DOHH2 (cell line): ENCODE measurements around the gene XRCC6.

Experiments used
- H3F3A ChIP-seq: fragments of 200-600 bp; sonication (generic), shearing (Covaris generic); 2 replicates; pipeline ENCODE4 v1.6.0; 2016; ENCODE audit warnings: antibody characterized with exemption, mild to moderate bottlenecking; ENCODE audit not compliant: control insufficient read depth, insufficient read depth
- H3K27ac ChIP-seq: fragments of 200-600 bp; sonication (generic); 2 replicates; pipeline ENCODE4 v1.5.1; 2014; ENCODE audit warnings: low read depth, mild to moderate bottlenecking, low read length, moderate library complexity
- H3K27me3 ChIP-seq: fragments of 200-600 bp; sonication (generic); 2 replicates; pipeline ENCODE4 v1.6.1; 2014; ENCODE audit warnings: mild to moderate bottlenecking, low read length, mixed read lengths; ENCODE audit not compliant: control insufficient read depth
- H3K36me3 ChIP-seq: fragments of 200-600 bp; sonication (generic); 2 replicates; pipeline ENCODE4 v1.6.1; 2014; ENCODE audit warnings: mild to moderate bottlenecking, low read length, moderate library complexity, mixed read lengths; ENCODE audit not compliant: control insufficient read depth
- H3K4me1 ChIP-seq: fragments of 200-600 bp; sonication (generic); 2 replicates; pipeline ENCODE4 v1.6.1; 2014; ENCODE audit warnings: mild to moderate bottlenecking, low read length, mixed read lengths; ENCODE audit not compliant: control insufficient read depth
- H3K4me2 ChIP-seq: fragments of 200-600 bp; sonication (generic); 2 replicates; pipeline ENCODE4 v1.6.0; 2014; ENCODE audit warnings: mild to moderate bottlenecking, low read length, moderate library complexity
- H3K4me3 ChIP-seq: fragments of 200-600 bp; sonication (generic); 2 replicates; pipeline ENCODE4 v1.5.1; 2014; ENCODE audit warnings: mild to moderate bottlenecking, low read length, mixed read lengths
- H3K79me2 ChIP-seq: fragments of 200-600 bp; sonication (generic); 2 replicates; pipeline ENCODE4 v1.6.1; 2014; ENCODE audit warnings: mild to moderate bottlenecking, low read length, mixed read lengths; ENCODE audit not compliant: control insufficient read depth
- H3K9me2 ChIP-seq: fragments of 200-600 bp; sonication (generic); replicated peaks from 2 replicates; pipeline ENCODE4 v1.6.1; 2014; ENCODE audit warnings: mild to moderate bottlenecking, low read length, mixed read lengths; ENCODE audit not compliant: control insufficient read depth
- H3K9me3 ChIP-seq: fragments of 200-600 bp; sonication (generic); 2 replicates; pipeline ENCODE4 v1.6.1; 2014; ENCODE audit warnings: antibody characterized with exemption, low read length, mixed read lengths; ENCODE audit not compliant: control insufficient read depth, insufficient read depth
- H4K20me1 ChIP-seq: fragments of 200-600 bp; sonication (generic); 2 replicates; pipeline ENCODE4 v1.6.0; 2014; ENCODE audit warnings: low read depth, mild to moderate bottlenecking, antibody characterized with exemption, low read length, moderate library complexity; ENCODE audit not compliant: control insufficient read depth, insufficient read depth
- CTCF ChIP-seq: fragments of 200-600 bp; sonication (generic); IDR thresholded peaks from one replicate; pipeline ENCODE4 v1.5.1; 2014; ENCODE audit warnings: antibody characterized with exemption, mild to moderate bottlenecking, low read depth, low read length; ENCODE audit not compliant: poor library complexity, severe bottlenecking
- EZH2phosphoT487 ChIP-seq: fragments of 200-600 bp; sonication (generic); IDR thresholded peaks from 2 replicates; pipeline ENCODE4 v1.6.1; 2017; ENCODE audit warnings: borderline replicate concordance, mild to moderate bottlenecking, antibody characterized with exemption, low read length, moderate library complexity, mixed read lengths

Gene XRCC6

GRCh38 chr22:41642331-41643110, 21.4 kb downstream of the XRCC6 start:
- Histone ChIP-seq H4K20me1 (peaks cover 11% of the 10 kb centered on the region; the same call in 1 of the 2 replicates), H3K4me3 (no peak overlapping the region), H3K9me2 (no peaks in the 10 kb centered on the region), H3K27ac (no peak overlapping the region), H3K36me3 (peaks cover 89% of the 10 kb centered on the region), H3K4me1 (no peaks in the 10 kb centered on the region), H3F3A (no peaks in the 10 kb centered on the region), H3K9me3 (no peaks in the 10 kb centered on the region), H3K4me2 (no peak overlapping the region), H3K79me2 (peaks cover 63% of the 10 kb centered on the region), H3K27me3 (no peaks in the 10 kb centered on the region)
- TF ChIP-seq CTCF (no peak), EZH2phosphoT487 (no peak)

DNA sequence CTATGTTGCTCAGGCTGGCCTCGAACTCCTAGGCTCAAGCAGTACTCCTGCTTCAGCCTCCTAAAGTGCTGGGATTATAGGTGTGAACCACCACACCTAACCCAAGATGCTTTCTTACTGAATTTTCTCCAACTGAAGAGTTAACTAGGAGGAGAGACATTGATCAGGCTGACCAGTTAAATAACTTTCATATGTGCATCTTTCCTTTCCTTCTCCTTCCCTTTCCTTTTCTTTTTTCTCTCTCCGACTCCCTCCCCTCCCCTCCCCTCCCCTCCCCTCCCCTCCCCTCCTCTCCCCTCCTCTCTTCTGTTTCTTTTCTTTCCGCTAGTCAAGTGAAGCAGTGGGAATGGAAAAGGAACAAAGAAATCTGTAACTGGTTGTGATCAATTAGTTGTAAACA, 26.7 kb downstream of the XRCC6 start:
- Histone ChIP-seq H3F3A (no peaks in the 10 kb centered on the region), H3K36me3 (peaks cover 84% of the 10 kb centered on the region), H3K27ac (no peak overlapping the region), H4K20me1 (no peaks in the 10 kb centered on the region), H3K4me2 (no peak overlapping the region), H3K9me3 (no peaks in the 10 kb centered on the region), H3K4me1 (peaks cover 4% of the 10 kb centered on the region; the same call in 1 of the 2 replicates), H3K9me2 (no peaks in the 10 kb centered on the region), H3K4me3 (no peak overlapping the region), H3K27me3 (no peaks in the 10 kb centered on the region), H3K79me2 (peaks cover 44% of the 10 kb centered on the region)
- no peak for TF ChIP-seq CTCF
- TF ChIP-seq EZH2phosphoT487: no peak

DNA sequence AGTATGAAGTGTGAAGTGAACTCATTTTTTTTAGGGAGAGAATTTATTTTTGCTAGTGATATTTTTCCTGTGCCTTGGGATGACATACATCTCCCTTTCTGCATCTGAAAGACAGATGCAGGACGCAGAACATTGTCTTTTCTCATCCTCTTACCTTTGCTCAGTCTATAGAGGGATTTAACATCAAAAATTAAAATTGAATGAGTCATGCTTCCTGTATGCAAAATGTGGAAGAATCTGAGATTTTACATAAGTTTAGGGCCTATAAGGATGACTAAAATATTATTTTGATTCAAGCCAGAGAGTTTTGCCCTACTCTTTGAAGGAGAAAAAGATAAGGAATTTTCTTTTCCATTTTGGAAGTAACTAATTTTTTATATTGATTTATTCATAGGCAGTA, 27.3 kb downstream of the XRCC6 start:
- Histone ChIP-seq H3K79me2 (peaks cover 38% of the 10 kb centered on the region), H3K4me2 (no peak overlapping the region), H4K20me1 (no peaks in the 10 kb centered on the region), H3K9me3 (no peaks in the 10 kb centered on the region), H3K27me3 (no peaks in the 10 kb centered on the region), H3F3A (no peaks in the 10 kb centered on the region), H3K27ac (no peak overlapping the region), H3K9me2 (no peaks in the 10 kb centered on the region), H3K4me3 (no peak overlapping the region), H3K36me3 (peaks cover 84% of the 10 kb centered on the region), H3K4me1 (peaks cover 4% of the 10 kb centered on the region; the same call in 1 of the 2 replicates)
- no peak for TF ChIP-seq CTCF
- no peak for TF ChIP-seq EZH2phosphoT487
